Upper lobe of left lung (tissue), 4 donors: ENCODE data around the gene LUZP1.

Experiments used
- CTCF ChIP-seq, 6 experiments: fragments of 450-650 bp in 4 of 6; fragments of 200-600 bp in 2 of 6; sonication (generic) in 2 of 6; IDR thresholded peaks; one replicate each; pipeline ENCODE4 v1.5.1; 2016 to 2019; ENCODE audit warnings: antibody characterized with exemption in 6 of 6
- POLR2A ChIP-seq, 4 donors: fragments of 450-650 bp; IDR thresholded peaks; one replicate each; pipeline ENCODE4 v1.5.1; 2016 to 2017; ENCODE audit warnings: antibody characterized with exemption in 4 of 4, mild to moderate bottlenecking in 2 of 4
- POLR2AphosphoS5 ChIP-seq, 2 donors: sonication (generic); formaldehyde crosslinking; IDR thresholded peaks; one replicate each; pipeline ENCODE4 v1.5.1; 2017; ENCODE audit warnings: antibody characterized with exemption in 2 of 2

- TF ChIP-seq CTCF (IDR thresholded peaks at IDR 0.05) (no peak), POLR2A (IDR thresholded peaks at IDR 0.05) (no peak), POLR2AphosphoS5 (IDR thresholded peaks at IDR 0.05) (no peak)
Measured at GRCh38 chr1:23120383-23120782, 48.3 kb downstream of the LUZP1 start.
